PC-9 (cell line): ENCODE data around the gene CYP2C19.

ENCODE experiments used
- CTCF ChIP-seq: fragments of 200-600 bp; sonication (generic); conservative IDR thresholded peaks from 2 replicates; pipeline ENCODE4 v1.6.1; 2017; ENCODE audit warnings: mixed run types, antibody characterized with exemption, mild to moderate bottlenecking, moderate library complexity
- EZH2 ChIP-seq: fragments of 200-600 bp; sonication (generic); IDR thresholded peaks from 2 replicates; pipeline ENCODE4 v1.8.0; 2017; ENCODE audit warnings: antibody characterized with exemption, low read depth

DNA sequence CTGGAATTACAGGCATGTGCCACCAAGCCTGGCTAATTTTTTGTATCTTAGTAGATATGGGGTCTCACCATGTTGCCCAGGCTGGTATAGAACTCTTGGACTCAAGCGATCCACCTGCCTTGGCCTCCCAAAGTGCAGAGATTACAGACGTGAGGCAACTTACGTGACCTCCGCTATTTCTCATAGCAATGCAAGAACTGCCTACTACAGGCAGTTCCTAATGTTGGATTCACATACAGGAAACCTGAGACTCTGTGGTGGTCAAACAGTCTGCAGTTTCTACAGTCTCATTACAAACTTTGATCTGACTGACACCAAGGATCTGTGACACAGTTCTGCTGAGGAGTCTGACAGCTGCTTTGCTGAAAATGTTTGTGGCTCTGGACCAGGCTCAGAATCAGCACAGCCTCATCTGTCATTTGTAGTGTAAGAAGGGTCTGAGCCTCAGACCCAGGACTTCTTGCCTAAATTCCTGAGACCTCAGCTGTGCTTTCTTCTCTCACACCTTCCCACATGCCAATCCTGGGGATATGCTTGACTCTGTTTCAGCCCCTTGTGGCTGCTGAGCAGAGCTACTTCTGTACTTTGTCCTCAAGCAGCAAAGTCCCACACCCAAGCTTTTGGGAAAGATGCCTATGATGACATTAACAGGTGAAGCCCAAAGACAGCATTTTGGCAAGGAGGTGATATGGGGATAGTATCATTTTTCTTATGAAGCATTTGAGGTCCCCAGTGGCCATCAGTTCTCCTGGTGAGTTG lies 128.0 kb downstream of the CYP2C19 start:
- TF ChIP-seq EZH2 = no peak
- no peak for TF ChIP-seq CTCF
